HEK293 (cell line): ENCODE measurements around the gene EVC.

ENCODE experiments used
- CTCF ChIA-PET: fragments of 350-600 bp; formaldehyde crosslinking; extraction: SDS; loops from one replicate; lab custom pipeline; 2021; ENCODE audit warnings: antibody characterized with exemption; lab: Yijun Ruan, JAX
- POLR2A ChIA-PET: fragments of 300-600 bp; formaldehyde crosslinking; extraction: SDS; loops from one replicate; lab custom pipeline; 2020; ENCODE audit warnings: antibody characterized with exemption, inconsistent platforms; lab: Yijun Ruan, JAX
- H3K27ac ChIP-seq: fragments of 200-500 bp; sonication (Bioruptor generic); 2 replicates; pipeline ENCODE4 v1.5.1; 2014; ENCODE audit warnings: low read depth, low read length, control low read depth, inconsistent platforms; ENCODE audit errors: extremely low read depth
- H3K36me3 ChIP-seq, 2 experiments: fragments of 200-500 bp in 1 of 2; sonication (Bioruptor generic) in 1 of 2; 1 replicate in 1 of 2; 2 replicates in 1 of 2; pipeline ENCODE4 v1.5.1; 2014 to 2017; ENCODE audit warnings: inconsistent platforms in 2 of 2, low read length in 2 of 2; ENCODE audit not compliant: control insufficient read depth in 2 of 2, insufficient read depth in 1 of 2
- H3K4me1 ChIP-seq: fragments of 200-500 bp; sonication (Bioruptor generic); 2 replicates; pipeline ENCODE4 v1.5.1; 2014; ENCODE audit warnings: mild to moderate bottlenecking, low read length, inconsistent platforms; ENCODE audit not compliant: control insufficient read depth, insufficient read depth
- H3K4me3 ChIP-seq: 2 replicates; pipeline ENCODE4 v1.5.1; 2011; ENCODE audit warnings: low read depth, mild to moderate bottlenecking, control low read depth, low read length, moderate library complexity
- H3K9me3 ChIP-seq: fragments of 200-500 bp; sonication (Bioruptor generic); 2 replicates; pipeline ENCODE4 v1.5.1; 2014; ENCODE audit warnings: low read depth, low read length, inconsistent platforms; ENCODE audit not compliant: control insufficient read depth, insufficient read depth
- FEZF1 ChIP-seq: fragments of 450-650 bp; formaldehyde crosslinking; IDR thresholded peaks from 2 replicates; pipeline ENCODE4 v1.5.1; 2016; ENCODE audit warnings: missing biosample characterization, missing genetic modification characterization
- HOXC10 ChIP-seq: sonication (generic); formaldehyde crosslinking; IDR thresholded peaks from 2 replicates; pipeline ENCODE4 v1.8.1; 2023; ENCODE audit warnings: mild to moderate bottlenecking, missing genetic modification reagents
- IKZF3 ChIP-seq: fragments of 450-650 bp; IDR thresholded peaks from 2 replicates; pipeline ENCODE4 v1.5.0; 2018; ENCODE audit warnings: missing biosample characterization, mild to moderate bottlenecking, missing genetic modification characterization, moderate library complexity
- KLF16 ChIP-seq: fragments of 450-650 bp; formaldehyde crosslinking; IDR thresholded peaks from 2 replicates; pipeline ENCODE4 v1.5.1; 2017; ENCODE audit warnings: missing biosample characterization, missing genetic modification characterization
- MZF1 ChIP-seq: fragments of 450-650 bp; formaldehyde crosslinking; IDR thresholded peaks from 2 replicates; pipeline ENCODE4 v1.5.1; 2017; ENCODE audit warnings: missing biosample characterization, missing genetic modification characterization, borderline replicate concordance
- SETDB1 ChIP-seq: IDR thresholded peaks from one replicate; pipeline ENCODE4 v1.6.1; 2017; ENCODE audit warnings: mild to moderate bottlenecking, low read length, moderate library complexity, mixed read lengths; ENCODE audit not compliant: insufficient read length
- TCF7L2 ChIP-seq: IDR thresholded peaks from 2 replicates; pipeline ENCODE4 v1.6.1; 2011; ENCODE audit warnings: low read depth, mild to moderate bottlenecking, inconsistent platforms, low read length, moderate library complexity, borderline replicate concordance
- TRIM28 ChIP-seq: IDR thresholded peaks from 2 replicates; pipeline ENCODE4 v1.6.1; 2011; ENCODE audit warnings: low read length, control low read depth, borderline replicate concordance
- YY2 ChIP-seq: fragments of 450-650 bp; formaldehyde crosslinking; IDR thresholded peaks from 2 replicates; pipeline ENCODE4 v1.5.1; 2016; ENCODE audit warnings: missing biosample characterization, missing genetic modification characterization
- ZBTB7A ChIP-seq: fragments of 450-650 bp; formaldehyde crosslinking; IDR thresholded peaks from 2 replicates; pipeline ENCODE4 v1.5.1; 2016; ENCODE audit warnings: low read depth, missing biosample characterization, missing genetic modification characterization
- ZFP3 ChIP-seq: fragments of 450-650 bp; formaldehyde crosslinking; IDR thresholded peaks from 2 replicates; pipeline ENCODE4 v1.5.1; 2016; ENCODE audit warnings: low read depth, missing biosample characterization, missing genetic modification characterization
- ZNF121 ChIP-seq: fragments of 450-650 bp; formaldehyde crosslinking; IDR thresholded peaks from 2 replicates; pipeline ENCODE4 v1.5.1; 2016; ENCODE audit warnings: missing biosample characterization, missing genetic modification characterization
- ZNF221 ChIP-seq: fragments of 450-650 bp; formaldehyde crosslinking; IDR thresholded peaks from 2 replicates; pipeline ENCODE4 v1.5.1; 2017; ENCODE audit warnings: missing biosample characterization, missing genetic modification characterization, borderline replicate concordance
- ZNF335 ChIP-seq: fragments of 450-650 bp; formaldehyde crosslinking; conservative IDR thresholded peaks from 2 replicates; pipeline ENCODE4 v1.5.1; 2016; ENCODE audit warnings: missing biosample characterization, missing genetic modification characterization
- ZNF785 ChIP-seq: fragments of 450-650 bp; formaldehyde crosslinking; IDR thresholded peaks from 2 replicates; pipeline ENCODE4 v1.5.1; 2016; ENCODE audit warnings: missing biosample characterization, missing genetic modification characterization
- TF ChIP-seq, protein P1 (sequence below): fragments of 450-650 bp; formaldehyde crosslinking; IDR thresholded peaks from 2 replicates; pipeline ENCODE4 v1.5.1; 2016; ENCODE audit warnings: missing biosample characterization, missing genetic modification characterization
- TF ChIP-seq, protein P2 (sequence below): fragments of 450-650 bp; formaldehyde crosslinking; IDR thresholded peaks from 2 replicates; pipeline ENCODE4 v1.5.1; 2017; ENCODE audit warnings: missing biosample characterization, missing genetic modification characterization
- TF ChIP-seq, protein P3 (sequence below): fragments of 450-650 bp; formaldehyde crosslinking; IDR thresholded peaks from 2 replicates; pipeline ENCODE4 v1.5.1; 2016; ENCODE audit warnings: missing biosample characterization, missing genetic modification characterization
- TF ChIP-seq, protein P4 (sequence below): fragments of 450-650 bp; IDR thresholded peaks from 2 replicates; pipeline ENCODE4 v1.5.1; 2018; ENCODE audit warnings: missing biosample characterization, mild to moderate bottlenecking, missing genetic modification characterization

The EVC gene

DNA sequence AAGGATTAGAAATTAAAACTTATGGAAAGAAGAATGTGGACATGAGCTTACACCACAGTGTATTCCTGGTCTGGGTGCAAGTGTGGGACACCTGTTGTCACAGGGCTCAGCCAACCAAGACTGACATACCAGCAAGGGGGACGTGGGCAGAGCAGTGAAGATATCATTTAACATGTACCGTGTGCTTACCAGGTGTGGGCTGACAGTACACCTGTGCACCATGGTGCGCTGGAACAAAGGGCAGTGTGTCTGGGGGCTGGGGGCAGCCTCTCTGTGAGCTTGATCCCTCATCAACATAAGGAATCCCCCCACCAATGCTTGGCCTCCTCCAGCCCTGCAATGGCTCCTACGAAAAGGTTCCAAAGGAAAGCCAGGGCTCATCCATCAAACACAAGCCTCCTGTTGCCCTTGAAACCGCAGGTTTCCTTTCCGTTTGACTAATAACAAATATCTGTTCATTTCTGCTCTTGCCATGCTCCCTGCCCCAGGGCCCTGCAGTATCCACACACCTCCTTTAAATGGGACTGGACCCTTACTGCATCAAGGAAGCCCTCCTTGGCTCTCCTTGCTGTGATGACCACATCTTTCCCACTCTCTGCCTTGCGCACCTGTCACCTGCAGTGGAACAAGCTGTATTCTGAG is 19.4 kb upstream of the EVC start (continued):
- TF ChIP-seq MZF1 (tag by site-specific recombination): no peak
- TF ChIP-seq SETDB1: no peak
- no peak for TF ChIP-seq FEZF1 (tag by site-specific recombination)
- no peak for TF ChIP-seq ZNF221
- no peak for TF ChIP-seq ZNF121
- no peak for TF ChIP-seq ZFP3
- no peak for TF ChIP-seq TCF7L2
- TF ChIP-seq IKZF3 (tag by site-specific recombination): no peak

DNA sequence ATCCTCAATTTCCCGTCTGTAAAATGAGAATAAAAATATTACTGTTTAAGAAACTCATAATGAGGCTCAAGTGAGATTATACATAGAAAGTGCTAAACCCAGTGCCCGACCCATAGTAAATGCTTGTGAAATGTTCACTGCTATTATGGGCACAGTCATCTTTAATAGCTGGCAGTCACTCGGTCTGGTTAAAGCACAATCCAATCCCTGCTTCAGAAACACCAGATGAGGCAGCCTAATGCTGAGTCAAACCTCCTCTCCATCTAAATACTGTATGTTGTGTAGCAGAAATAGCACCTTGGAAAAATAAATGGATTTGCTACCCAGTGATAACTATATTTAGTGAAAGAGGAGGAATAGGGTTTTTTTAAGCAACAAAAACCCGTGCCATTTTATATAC is 17.1 kb upstream of the EVC start:
- POLR2A ChIA-PET: no interaction called here
- H3K4me3 ChIP-seq: no peak overlapping the region
- no peaks in the 10 kb centered on the region for H3K4me1 ChIP-seq
- H3K9me3 ChIP-seq: no peaks in the 10 kb centered on the region
- H3K36me3 ChIP-seq: no peaks in the 10 kb centered on the region
- CTCF ChIA-PET: no interaction called here
- TF ChIP-seq ZBTB7A (tag by site-specific recombination) (no peak), ZNF121 (no peak), TRIM28 (no peak), FEZF1 (tag by site-specific recombination) (no peak), TCF7L2 (no peak), YY2 (tag by site-specific recombination) (no peak), HOXC10 (CRISPR knock-in tag) (no peak), ZNF785 (tag by site-specific recombination) (no peak), KLF16 (tag by site-specific recombination) (no peak), ZNF335 (no peak)
- TF ChIP-seq, protein P1, sequence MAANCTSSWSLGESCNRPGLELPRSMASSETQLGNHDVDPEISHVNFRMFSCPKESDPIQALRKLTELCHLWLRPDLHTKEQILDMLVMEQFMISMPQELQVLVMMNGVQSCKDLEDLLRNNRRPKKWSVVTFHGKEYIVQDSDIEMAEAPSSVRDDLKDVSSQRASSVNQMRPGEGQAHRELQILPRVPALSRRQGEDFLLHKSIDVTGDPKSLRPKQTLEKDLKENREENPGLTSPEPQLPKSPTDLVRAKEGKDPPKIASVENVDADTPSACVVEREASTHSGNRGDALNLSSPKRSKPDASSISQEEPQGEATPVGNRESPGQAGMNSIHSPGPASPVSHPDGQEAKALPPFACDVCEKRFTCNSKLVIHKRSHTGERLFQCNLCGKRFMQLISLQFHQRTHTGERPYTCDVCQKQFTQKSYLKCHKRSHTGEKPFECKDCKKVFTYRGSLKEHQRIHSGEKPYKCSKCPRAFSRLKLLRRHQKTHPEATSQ (tag by site-specific recombination): no peak
- TF ChIP-seq, protein P2, sequence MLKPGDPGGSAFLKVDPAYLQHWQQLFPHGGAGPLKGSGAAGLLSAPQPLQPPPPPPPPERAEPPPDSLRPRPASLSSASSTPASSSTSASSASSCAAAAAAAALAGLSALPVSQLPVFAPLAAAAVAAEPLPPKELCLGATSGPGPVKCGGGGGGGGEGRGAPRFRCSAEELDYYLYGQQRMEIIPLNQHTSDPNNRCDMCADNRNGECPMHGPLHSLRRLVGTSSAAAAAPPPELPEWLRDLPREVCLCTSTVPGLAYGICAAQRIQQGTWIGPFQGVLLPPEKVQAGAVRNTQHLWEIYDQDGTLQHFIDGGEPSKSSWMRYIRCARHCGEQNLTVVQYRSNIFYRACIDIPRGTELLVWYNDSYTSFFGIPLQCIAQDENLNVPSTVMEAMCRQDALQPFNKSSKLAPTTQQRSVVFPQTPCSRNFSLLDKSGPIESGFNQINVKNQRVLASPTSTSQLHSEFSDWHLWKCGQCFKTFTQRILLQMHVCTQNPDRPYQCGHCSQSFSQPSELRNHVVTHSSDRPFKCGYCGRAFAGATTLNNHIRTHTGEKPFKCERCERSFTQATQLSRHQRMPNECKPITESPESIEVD (tag by site-specific recombination): no peak
- TF ChIP-seq, protein P3, sequence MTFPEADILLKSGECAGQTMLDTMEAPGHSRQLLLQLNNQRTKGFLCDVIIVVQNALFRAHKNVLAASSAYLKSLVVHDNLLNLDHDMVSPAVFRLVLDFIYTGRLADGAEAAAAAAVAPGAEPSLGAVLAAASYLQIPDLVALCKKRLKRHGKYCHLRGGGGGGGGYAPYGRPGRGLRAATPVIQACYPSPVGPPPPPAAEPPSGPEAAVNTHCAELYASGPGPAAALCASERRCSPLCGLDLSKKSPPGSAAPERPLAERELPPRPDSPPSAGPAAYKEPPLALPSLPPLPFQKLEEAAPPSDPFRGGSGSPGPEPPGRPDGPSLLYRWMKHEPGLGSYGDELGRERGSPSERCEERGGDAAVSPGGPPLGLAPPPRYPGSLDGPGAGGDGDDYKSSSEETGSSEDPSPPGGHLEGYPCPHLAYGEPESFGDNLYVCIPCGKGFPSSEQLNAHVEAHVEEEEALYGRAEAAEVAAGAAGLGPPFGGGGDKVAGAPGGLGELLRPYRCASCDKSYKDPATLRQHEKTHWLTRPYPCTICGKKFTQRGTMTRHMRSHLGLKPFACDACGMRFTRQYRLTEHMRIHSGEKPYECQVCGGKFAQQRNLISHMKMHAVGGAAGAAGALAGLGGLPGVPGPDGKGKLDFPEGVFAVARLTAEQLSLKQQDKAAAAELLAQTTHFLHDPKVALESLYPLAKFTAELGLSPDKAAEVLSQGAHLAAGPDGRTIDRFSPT (tag by site-specific recombination): no peak
- TF ChIP-seq, protein P4, sequence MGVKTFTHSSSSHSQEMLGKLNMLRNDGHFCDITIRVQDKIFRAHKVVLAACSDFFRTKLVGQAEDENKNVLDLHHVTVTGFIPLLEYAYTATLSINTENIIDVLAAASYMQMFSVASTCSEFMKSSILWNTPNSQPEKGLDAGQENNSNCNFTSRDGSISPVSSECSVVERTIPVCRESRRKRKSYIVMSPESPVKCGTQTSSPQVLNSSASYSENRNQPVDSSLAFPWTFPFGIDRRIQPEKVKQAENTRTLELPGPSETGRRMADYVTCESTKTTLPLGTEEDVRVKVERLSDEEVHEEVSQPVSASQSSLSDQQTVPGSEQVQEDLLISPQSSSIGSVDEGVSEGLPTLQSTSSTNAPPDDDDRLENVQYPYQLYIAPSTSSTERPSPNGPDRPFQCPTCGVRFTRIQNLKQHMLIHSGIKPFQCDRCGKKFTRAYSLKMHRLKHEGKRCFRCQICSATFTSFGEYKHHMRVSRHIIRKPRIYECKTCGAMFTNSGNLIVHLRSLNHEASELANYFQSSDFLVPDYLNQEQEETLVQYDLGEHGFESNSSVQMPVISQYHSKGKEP (tag by site-specific recombination): no peak
- no peak overlapping the region for H3K27ac ChIP-seq
